Measurements from ENCODE around the gene CYP20A1.
A peak's percentile ranks its signal among the peaks of the same experiment; 100 is the strongest.
"Not testable (repeated sequence)": the region's sequence is repeated elsewhere in the genome, so short reads cannot be mapped to it uniquely, and the experiment has no call there.

Gene CYP20A1

DNA sequence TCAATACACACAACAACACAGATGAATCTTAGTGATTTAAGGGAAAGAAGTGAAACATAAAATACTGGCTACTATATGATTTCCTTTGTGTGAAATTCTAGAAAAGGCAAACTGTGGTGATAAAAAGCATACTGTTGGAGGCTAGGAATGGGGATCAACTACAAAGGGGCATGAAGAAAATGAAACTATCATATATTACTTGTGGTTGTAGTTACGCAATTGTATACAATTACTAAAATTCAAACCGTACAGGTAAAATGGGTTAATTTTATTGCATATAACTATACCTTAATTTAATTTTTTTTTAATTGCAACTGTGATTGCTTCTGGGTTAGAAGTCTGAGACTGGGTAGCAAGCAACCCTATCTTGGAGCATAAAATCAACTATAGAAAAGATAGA is 47.7 kb downstream of the CYP20A1 start:
- no peak overlapping the region for H3K4me3 ChIP-seq (replicated peaks in 1 of 2; ENCODE audit: low read depth in 2 of 2, low read length in 2 of 2)
- TF ChIP-seq, protein P1, sequence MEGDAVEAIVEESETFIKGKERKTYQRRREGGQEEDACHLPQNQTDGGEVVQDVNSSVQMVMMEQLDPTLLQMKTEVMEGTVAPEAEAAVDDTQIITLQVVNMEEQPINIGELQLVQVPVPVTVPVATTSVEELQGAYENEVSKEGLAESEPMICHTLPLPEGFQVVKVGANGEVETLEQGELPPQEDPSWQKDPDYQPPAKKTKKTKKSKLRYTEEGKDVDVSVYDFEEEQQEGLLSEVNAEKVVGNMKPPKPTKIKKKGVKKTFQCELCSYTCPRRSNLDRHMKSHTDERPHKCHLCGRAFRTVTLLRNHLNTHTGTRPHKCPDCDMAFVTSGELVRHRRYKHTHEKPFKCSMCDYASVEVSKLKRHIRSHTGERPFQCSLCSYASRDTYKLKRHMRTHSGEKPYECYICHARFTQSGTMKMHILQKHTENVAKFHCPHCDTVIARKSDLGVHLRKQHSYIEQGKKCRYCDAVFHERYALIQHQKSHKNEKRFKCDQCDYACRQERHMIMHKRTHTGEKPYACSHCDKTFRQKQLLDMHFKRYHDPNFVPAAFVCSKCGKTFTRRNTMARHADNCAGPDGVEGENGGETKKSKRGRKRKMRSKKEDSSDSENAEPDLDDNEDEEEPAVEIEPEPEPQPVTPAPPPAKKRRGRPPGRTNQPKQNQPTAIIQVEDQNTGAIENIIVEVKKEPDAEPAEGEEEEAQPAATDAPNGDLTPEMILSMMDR (IDR thresholded peaks at IDR 0.05; ENCODE audit: low read depth, low read length) = no peak
- no peak for DNase-seq (ENCODE audit: low read depth in 2 of 2)

DNA sequence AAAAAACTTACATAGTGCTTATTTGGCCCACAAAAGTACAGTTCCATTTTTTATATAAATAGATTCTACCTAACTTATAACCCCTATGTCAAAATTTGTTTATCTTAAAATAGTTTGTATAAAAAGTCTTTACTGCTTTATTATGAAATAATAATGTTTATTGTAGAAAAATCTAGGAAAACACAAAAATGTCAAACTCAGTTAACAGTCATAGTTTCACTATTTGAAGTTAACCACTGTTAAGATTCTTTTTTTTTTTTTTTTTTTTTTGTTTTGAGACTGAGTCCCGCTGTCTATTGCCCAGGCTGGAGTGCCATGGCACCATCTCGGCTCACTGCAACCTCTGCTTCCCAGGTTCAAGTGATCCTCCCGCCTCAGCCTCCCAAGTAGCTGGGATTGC is 62.8 kb downstream of the CYP20A1 start:
- TF ChIP-seq, protein P1 (IDR thresholded peaks at IDR 0.05; ENCODE audit: low read depth, low read length) = no peak
- peak in 1 of 2 donors; percentile 18 for DNase-seq (ENCODE audit: low read depth in 2 of 2)
- no peak overlapping the region for H3K4me3 ChIP-seq (replicated peaks in 1 of 2; ENCODE audit: low read depth in 2 of 2, low read length in 2 of 2)

DNA sequence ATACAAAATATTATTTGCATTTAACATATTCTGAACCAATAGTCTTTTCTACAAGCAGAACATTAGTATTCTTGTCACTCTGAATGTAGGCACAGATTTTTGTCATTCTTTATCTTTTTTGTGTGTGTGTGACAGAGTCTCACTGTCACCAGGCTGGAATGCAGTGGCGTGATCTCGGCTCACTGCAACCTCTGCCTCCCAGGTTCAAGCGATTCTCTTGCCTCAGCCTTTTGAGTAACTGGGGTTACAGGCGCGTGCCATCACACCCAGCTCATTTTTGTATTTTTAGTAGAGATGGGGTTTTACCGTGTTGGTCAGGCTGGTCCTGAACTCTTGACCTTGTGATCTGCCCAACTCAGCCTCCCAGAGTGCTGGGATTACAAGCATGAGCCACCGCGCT is 63.8 kb downstream of the CYP20A1 start:
- not testable (repeated sequence) for H3K4me3 ChIP-seq (replicated peaks in 1 of 2; ENCODE audit: low read depth in 2 of 2, low read length in 2 of 2)
- peak in 1 of 2 donors; percentile 35 for DNase-seq (ENCODE audit: low read depth in 2 of 2)

DNA sequence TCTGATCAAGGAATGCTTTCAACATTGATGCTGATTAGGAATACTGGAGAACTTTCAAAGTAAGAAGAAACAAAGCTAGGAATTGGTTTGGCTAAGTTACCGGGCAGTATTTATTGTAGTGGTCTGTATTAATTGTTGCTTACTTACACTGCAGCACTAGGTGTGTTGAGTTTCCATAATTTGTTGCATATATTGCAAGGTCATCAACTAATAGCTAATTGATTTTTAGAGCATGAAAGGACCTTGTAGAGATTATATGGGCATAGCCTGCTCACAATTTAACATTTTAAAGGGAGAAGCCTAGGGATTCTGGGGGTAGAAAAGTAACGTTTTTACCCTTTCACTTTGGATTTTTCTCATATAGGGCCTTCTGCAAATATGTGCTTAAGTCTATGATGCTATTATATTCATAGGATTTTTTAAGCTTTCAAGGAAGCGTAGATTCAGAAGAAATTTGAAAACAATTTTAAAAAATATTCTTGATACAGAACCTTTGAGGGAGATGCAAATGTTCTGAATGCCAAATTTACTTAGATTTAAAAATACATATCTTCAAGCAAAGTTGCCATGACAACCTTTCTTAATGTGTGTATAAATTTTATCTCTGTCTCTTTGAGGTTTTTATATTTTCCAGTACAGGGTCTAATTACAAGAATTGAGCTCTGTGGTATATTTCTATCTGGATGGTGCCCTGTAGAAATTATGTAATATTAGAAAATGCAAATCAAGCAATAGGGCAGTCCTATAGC is 72.0 kb downstream of the CYP20A1 start:
- DNase-seq (ENCODE audit: low read depth in 2 of 2) = no peak
- no peak overlapping the region for H3K4me3 ChIP-seq (replicated peaks in 1 of 2; ENCODE audit: low read depth in 2 of 2, low read length in 2 of 2)
- TF ChIP-seq, protein P1 (IDR thresholded peaks at IDR 0.05; ENCODE audit: low read depth, low read length) = no peak

DNA sequence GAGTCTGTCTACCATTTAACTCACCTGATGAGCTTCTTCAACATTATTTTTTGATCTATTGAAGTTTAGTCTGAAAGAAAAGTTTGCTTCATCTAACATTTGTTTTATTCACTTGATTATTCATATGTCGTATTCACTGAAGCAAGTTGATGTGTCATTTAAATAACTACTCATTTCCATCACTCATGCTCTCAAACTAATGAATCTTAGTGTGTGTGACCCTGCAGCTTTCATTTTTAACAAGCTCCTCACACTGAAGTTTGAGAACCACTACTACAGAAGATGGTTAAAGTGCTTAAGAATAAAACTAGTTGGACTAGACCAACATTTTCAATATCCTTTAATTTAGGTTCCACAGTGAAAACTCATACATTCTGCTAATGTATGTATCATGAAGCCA is 87.5 kb downstream of the CYP20A1 start:
- TF ChIP-seq, protein P1 (IDR thresholded peaks at IDR 0.05; ENCODE audit: low read depth, low read length) = no peak
- DNase-seq (ENCODE audit: low read depth in 2 of 2) = no peak
- H3K4me3 ChIP-seq (replicated peaks in 1 of 2; ENCODE audit: low read depth in 2 of 2, low read length in 2 of 2) = no peak overlapping the region

DNA sequence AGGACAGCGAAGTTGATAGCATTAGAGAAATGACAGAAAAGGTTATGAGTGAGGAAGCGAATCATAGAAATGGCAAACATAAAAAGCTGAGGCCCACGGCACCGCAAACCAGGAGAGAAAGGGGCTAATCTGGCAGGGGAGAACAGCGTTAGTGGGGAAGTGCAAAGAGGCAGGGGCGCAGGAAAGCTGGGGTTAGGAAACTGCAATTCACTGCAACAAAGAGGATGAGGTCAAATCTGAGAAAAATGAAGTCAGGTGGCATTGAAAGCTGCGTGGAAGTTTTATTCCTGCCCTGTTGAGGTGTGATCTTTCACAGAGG is 88.7 kb downstream of the CYP20A1 start:
- TF ChIP-seq, protein P1 (IDR thresholded peaks at IDR 0.05; ENCODE audit: low read depth, low read length) = no peak
- peak in 1 of 2 donors; percentile 15 for DNase-seq (ENCODE audit: low read depth in 2 of 2)
- H3K4me3 ChIP-seq (replicated peaks in 1 of 2; ENCODE audit: low read depth in 2 of 2, low read length in 2 of 2) = peak overlapping the region; percentile 72 to 91

DNA sequence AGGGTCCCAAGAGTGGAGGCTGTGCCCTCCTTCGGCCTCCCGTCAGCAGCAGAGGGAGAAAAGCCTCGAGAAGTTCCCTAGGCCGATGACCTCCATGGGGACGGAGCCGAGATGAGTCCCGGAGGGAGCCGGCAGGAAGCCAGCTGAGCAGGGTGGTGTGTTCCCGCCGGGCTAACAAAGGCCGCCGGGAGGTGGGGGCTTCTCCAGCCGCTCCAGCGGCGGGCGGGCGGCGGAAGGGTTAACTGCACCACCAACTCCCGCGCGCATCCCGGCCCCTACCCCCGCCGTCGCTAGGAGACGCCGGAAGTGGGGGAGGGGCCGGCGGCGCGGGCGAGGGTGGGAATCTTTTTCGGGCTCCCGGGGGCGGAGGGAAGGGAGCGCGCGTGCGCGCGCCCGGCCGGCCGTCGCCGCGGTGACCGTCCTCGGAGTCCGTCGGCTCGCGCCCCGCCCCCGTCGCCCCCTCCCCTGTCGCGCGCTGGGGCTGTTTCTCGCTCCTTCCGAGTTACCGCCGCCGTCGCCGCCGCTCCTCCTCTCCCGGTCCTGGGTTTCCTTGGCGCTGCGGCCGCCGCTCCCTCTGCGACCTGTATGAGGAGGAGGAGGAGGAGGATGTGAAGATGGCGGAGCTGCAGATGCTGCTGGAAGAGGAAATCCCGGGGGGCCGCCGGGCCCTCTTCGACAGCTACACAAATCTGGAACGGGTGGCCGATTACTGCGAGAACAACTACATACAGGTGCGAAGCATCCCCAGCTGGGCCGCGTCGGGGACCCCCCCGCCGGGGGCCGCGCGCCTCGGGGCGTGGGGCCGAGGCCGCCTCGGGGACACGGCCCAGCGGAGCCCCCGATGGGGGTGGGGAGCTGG is 89.3 kb downstream of the CYP20A1 start, which contains the start of gene ABI2:
Gene ABI2 (plus strand): TSS at position 494 of the 859 bp plus-strand sequence. CDS start 121 bp downstream, at position 615.
- peak within 1 kb of the TSS; percentile 90 to 91 for H3K4me3 ChIP-seq (replicated peaks in 1 of 2; ENCODE audit: low read depth in 2 of 2, low read length in 2 of 2)
- peak; percentile 73 to 84 for DNase-seq (ENCODE audit: low read depth in 2 of 2)
- TF ChIP-seq, protein P1 (IDR thresholded peaks at IDR 0.05; ENCODE audit: low read depth, low read length) = no peak

Measured in cardiac fibroblast (primary cell).